Spleen (tissue), 7 donors: ENCODE data around the gene NEK3.

ENCODE experiments used
- CTCF ChIP-seq, 11 experiments: fragments of 200-600 bp in 7 of 11; fragments of 450-650 bp in 4 of 11; sonication (generic) in 4 of 11; IDR thresholded peaks in 8 of 11; conservative IDR thresholded peaks in 3 of 11; 1 replicate in 7 of 11; 2 replicates in 4 of 11; pipeline versions ENCODE4 v1.4.0 to v1.8.0; 2016 to 2021; ENCODE audit warnings: antibody characterized with exemption in 11 of 11, inconsistent platforms in 4 of 11, mild to moderate bottlenecking in 1 of 11
- POLR2A ChIP-seq, 3 donors: fragments of 450-650 bp; IDR thresholded peaks; one replicate each; pipeline ENCODE4 v1.5.1; 2017; ENCODE audit warnings: antibody characterized with exemption in 3 of 3, mild to moderate bottlenecking in 1 of 3
- POLR2AphosphoS5 ChIP-seq, 3 donors: sonication (generic); formaldehyde crosslinking; IDR thresholded peaks; one replicate each; pipeline ENCODE4 v1.5.1; 2017; ENCODE audit warnings: antibody characterized with exemption in 3 of 3
- donor health status: DM: no; HTN: no; CAD: no; lungs with moderate emphysema.
- donor health status: DM: no; HTN: no; CAD: no.
- donor health status: DM: no; HTN: no; CAD: no.

DNA sequence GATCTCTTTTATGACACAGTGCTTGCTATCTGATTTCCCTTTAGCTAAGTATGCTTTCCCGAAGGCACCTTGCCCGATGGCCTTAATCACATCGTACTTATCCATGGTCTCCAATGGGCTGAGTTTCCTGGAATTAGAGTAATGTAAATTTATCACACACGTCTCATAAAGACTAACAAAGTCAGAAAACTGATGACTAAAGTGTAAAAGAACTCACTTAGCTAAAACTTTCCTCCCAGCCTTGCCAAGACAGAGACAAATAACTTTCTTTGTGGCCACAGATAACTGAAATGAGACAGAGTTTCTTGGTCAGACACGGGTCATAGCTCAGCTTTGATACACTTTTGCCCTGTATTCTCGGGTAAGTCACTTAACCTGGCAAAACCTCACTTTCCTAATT, 32.0 kb downstream of the NEK3 start:
- TF ChIP-seq CTCF (IDR thresholded peaks at IDR 0.05 in 8 of 11, conservative IDR thresholded peaks at IDR 0.05 in 3 of 11) (no peak), POLR2AphosphoS5 (IDR thresholded peaks at IDR 0.05) (no peak), POLR2A (IDR thresholded peaks at IDR 0.05) (no peak)
